Daoy (cell line): ENCODE results near the gene PYGB. TPM values are rescaled to one million over a fixed set of nuclear protein-coding genes. Genes with fewer than 3 reads are reported as not detected.
"Not testable (repeated sequence)": the region's sequence is repeated elsewhere in the genome, so short reads cannot be mapped to it uniquely, and the experiment has no call there.

Experiments used
- DNase-seq: peaks from one replicate; pipeline ENCODE4 v3.0.0-alpha.2; 2015; ENCODE audit warnings: low read depth
- total RNA-seq: library from RNA; depleted of rRNA; stranded (reverse); fragments of >200 nt; shearing (Covaris generic); gene quantifications from 2 replicates; pipeline ENCODE4 v1.2.3, GENCODE V29; 2014

PYGB gene
- total RNA-seq, 1 experiment from 2014 or later = 54.8 TPM

- no peak for DNase-seq
Measured at GRCh38 chr20:25296094-25297093, 48.5 kb downstream of the PYGB start.

GRCh38 chr20:25297141-25297905 is 49.4 kb downstream of the PYGB start:
- no peak for DNase-seq

- DNase-seq = no peak
Measured at GRCh38 chr20:25299806-25300205, 51.9 kb downstream of the PYGB start.

- no peak for DNase-seq
Measured at GRCh38 chr20:25300496-25301170, 52.7 kb downstream of the PYGB start.

- DNase-seq = no peak
Measured at GRCh38 chr20:25301357-25301920, 53.6 kb downstream of the PYGB start.

GRCh38 chr20:25302596-25302995 is 54.7 kb downstream of the PYGB start:
- no peak for DNase-seq

GRCh38 chr20:25303292-25304024 is 55.6 kb downstream of the PYGB start:
- no peak for DNase-seq

- DNase-seq = no peak
Measured at GRCh38 chr20:25304025-25304549, 56.2 kb downstream of the PYGB start.

- no peak for DNase-seq
Measured at GRCh38 chr20:25306991-25307903, 59.4 kb downstream of the PYGB start.

GRCh38 chr20:25308083-25308491 is 60.2 kb downstream of the PYGB start:
- no peak for DNase-seq

- DNase-seq = peak; percentile 82
Measured at GRCh38 chr20:25308671-25309394, 60.9 kb downstream of the PYGB start.

GRCh38 chr20:25309395-25310267 is 61.7 kb downstream of the PYGB start:
- peak; percentile 87 for DNase-seq

- peak; percentile 89 for DNase-seq
Measured at GRCh38 chr20:25310268-25310920, 62.5 kb downstream of the PYGB start.

GRCh38 chr20:25310921-25311728 is 63.2 kb downstream of the PYGB start:
- DNase-seq = peak; percentile 72

GRCh38 chr20:25312716-25313115 is 64.8 kb downstream of the PYGB start:
- not testable (repeated sequence) for DNase-seq

GRCh38 chr20:25313593-25313992 is 65.7 kb downstream of the PYGB start:
- no peak for DNase-seq
